Measurements from ENCODE around the gene DIPK1A. TPM values are rescaled to one million over a fixed set of nuclear protein-coding genes. Genes with fewer than 3 reads are reported as not detected.
A peak's percentile ranks its signal among the peaks of the same experiment; 100 is the strongest.

DIPK1A gene
- total RNA-seq, 4 donors from 2014 or later: 11.7 to 17.5 (median 15.1) TPM

- TF ChIP-seq CTCF (IDR thresholded peaks at IDR 0.05) (no peak), POLR2A (IDR thresholded peaks at IDR 0.05) (no peak)
- H3K4me1 ChIP-seq: peaks cover 16 to 18% of the 10 kb centered on the region in 2 donors
- intact Hi-C loops (cut with DNase I): no loop called here
Measured at GRCh38 chr1:92837062-92837461, 124.2 kb downstream of the DIPK1A start.

GRCh38 chr1:92834617-92835016, 126.6 kb downstream of the DIPK1A start:
- H3K4me1 ChIP-seq: peaks cover 16 to 18% of the 10 kb centered on the region in 2 donors
- no peaks in the 10 kb centered on the region for H3K27me3 ChIP-seq
- no peak overlapping the region for H3K27ac ChIP-seq
- 83 to 86% methylated on average over 5 of the region's 5 CpGs for WGBS, 2 donors
- intact Hi-C loops (cut with DNase I): no loop called here
- DNase-seq: no peak
- peaks cover 37 to 52% of the 10 kb centered on the region in 2 donors for H3K36me3 ChIP-seq
- TF ChIP-seq POLR2A (IDR thresholded peaks at IDR 0.05): no peak
- TF ChIP-seq CTCF (IDR thresholded peaks at IDR 0.05): no peak
- no peak overlapping the region for H3K4me3 ChIP-seq (replicated peaks in 1 of 3)
- no peaks in the 10 kb centered on the region for H3K9me3 ChIP-seq

More at GRCh38 chr1:92837062-92837461, 124.2 kb downstream of the DIPK1A start:
- Histone ChIP-seq H3K27ac (no peak overlapping the region), H3K9me3 (no peaks in the 10 kb centered on the region), H3K4me3 (replicated peaks in 1 of 3) (no peak overlapping the region), H3K36me3 (peaks cover 60 to 76% of the 10 kb centered on the region in 2 donors), H3K27me3 (no peaks in the 10 kb centered on the region)
- DNase-seq: no peak
- WGBS, 2 donors: 91 to 98% methylated on average over 2 of the region's 2 CpGs

- Histone ChIP-seq H3K27me3 (no peaks in the 10 kb centered on the region), H3K27ac (peak overlapping the region in 1 of 3 donors; percentile 98), H3K4me3 (replicated peaks in 1 of 3) (no peak overlapping the region), H3K36me3 (peaks cover 30 to 44% of the 10 kb centered on the region in 2 donors), H3K9me3 (no peaks in the 10 kb centered on the region), H3K4me1 (peaks cover 16 to 18% of the 10 kb centered on the region in 2 donors)
- WGBS, 2 donors: 70 to 77% methylated on average over 5 of the region's 5 CpGs
- intact Hi-C loops (cut with DNase I): no loop called here
- TF ChIP-seq POLR2A (IDR thresholded peaks at IDR 0.05): no peak
- no peak for DNase-seq
Measured at GRCh38 chr1:92833840-92834239, 127.4 kb downstream of the DIPK1A start.

GRCh38 chr1:92832537-92833114, 128.6 kb downstream of the DIPK1A start:
- Histone ChIP-seq H3K27ac (peak overlapping the region; percentile 71 to 98 (median 91)), H3K4me1 (peaks cover 14 to 16% of the 10 kb centered on the region in 2 donors), H3K36me3 (peaks cover 23 to 32% of the 10 kb centered on the region in 2 donors), H3K27me3 (no peaks in the 10 kb centered on the region), H3K4me3 (replicated peaks in 1 of 3) (peak overlapping the region; percentile 44 to 89 (median 53)), H3K9me3 (no peaks in the 10 kb centered on the region)
- WGBS, 2 donors: 0 to 1% methylated on average over 19 of the region's 19 CpGs
- DNase-seq: peak; percentile 47 to 49
- intact Hi-C loops (cut with DNase I): no loop called here
- peak in 1 of 2 donors; percentile 14 for TF ChIP-seq POLR2A (IDR thresholded peaks at IDR 0.05)
- no peak for TF ChIP-seq CTCF (IDR thresholded peaks at IDR 0.05)

GRCh38 chr1:92831762-92832536, 129.3 kb downstream of the DIPK1A start, which contains the start of gene RPL5:
Gene RPL5, plus strand, starts transcription at chr1:92832040. Its CDS starts 75 bp downstream, at chr1:92832115.
- Histone ChIP-seq H3K4me1 (peaks cover 14 to 16% of the 10 kb centered on the region in 2 donors), H3K36me3 (peaks cover 17 to 26% of the 10 kb centered on the region in 2 donors), H3K27ac (peak within 1 kb of the TSS; percentile 71 to 98 (median 91)), H3K27me3 (no peaks in the 10 kb centered on the region), H3K4me3 (replicated peaks in 1 of 3) (peak within 1 kb of the TSS; percentile 44 to 89 (median 53)), H3K9me3 (no peaks in the 10 kb centered on the region)
- peak; percentile 76 to 98 (median 90) for TF ChIP-seq CTCF (IDR thresholded peaks at IDR 0.05)
- peak; percentile 79 to 96 for TF ChIP-seq POLR2A (IDR thresholded peaks at IDR 0.05)
- intact Hi-C loops (cut with DNase I): no loop called here
- 0 to 1% methylated on average over 44 to 46 of the region's 57 CpGs for WGBS, 2 donors
- DNase-seq: peak; percentile 96 to 97

Measured in thyroid gland (tissue), 4 donors.